GM12878 (cell line): Measurements from ENCODE around the gene LTBP2.

ENCODE experiments used
- BCLAF1 ChIP-seq: fragments of 450-650 bp; IDR thresholded peaks from 2 replicates; pipeline ENCODE4 v1.6.1; 2017; ENCODE audit warnings: antibody characterized with exemption, mild to moderate bottlenecking, moderate library complexity
- CTCF ChIP-seq, 3 experiments: IDR thresholded peaks in 2 of 3; conservative IDR thresholded peaks in 1 of 3; 2 replicates each; pipeline ENCODE4 v1.5.1; 2011; ENCODE audit warnings: low read depth in 3 of 3, low read length in 3 of 3, mild to moderate bottlenecking in 3 of 3, control low read depth in 2 of 3, moderate library complexity in 2 of 3, inconsistent platforms in 1 of 3, mixed read lengths in 1 of 3; ENCODE audit not compliant: control insufficient read depth in 2 of 3, insufficient read depth in 1 of 3; ENCODE audit errors: extremely low read depth in 1 of 3
- JUNB ChIP-seq: IDR thresholded peaks from 2 replicates; pipeline ENCODE4 v1.6.1; 2016; ENCODE audit warnings: antibody characterized with exemption, mild to moderate bottlenecking

GRCh38 chr14:74566174-74567141 is 45.6 kb downstream of the LTBP2 start:
- TF ChIP-seq JUNB (no peak), BCLAF1 (no peak), CTCF (IDR thresholded peaks at IDR 0.05 in 2 of 3, conservative IDR thresholded peaks at IDR 0.05 in 1 of 3; ENCODE audit: control insufficient read depth in 2 of 3, extremely low read depth in 1 of 3, insufficient read depth in 1 of 3, low read depth in 3 of 3, low read length in 3 of 3) (no peak)
